Ammon's horn (tissue), 1 donor: Measurements from ENCODE around the gene SHPK.

Experiments
- DNase-seq: peaks from one replicate; pipeline ENCODE4 v3.0.0-alpha.2; 2016; ENCODE audit warnings: low spot score

The SHPK gene

DNA sequence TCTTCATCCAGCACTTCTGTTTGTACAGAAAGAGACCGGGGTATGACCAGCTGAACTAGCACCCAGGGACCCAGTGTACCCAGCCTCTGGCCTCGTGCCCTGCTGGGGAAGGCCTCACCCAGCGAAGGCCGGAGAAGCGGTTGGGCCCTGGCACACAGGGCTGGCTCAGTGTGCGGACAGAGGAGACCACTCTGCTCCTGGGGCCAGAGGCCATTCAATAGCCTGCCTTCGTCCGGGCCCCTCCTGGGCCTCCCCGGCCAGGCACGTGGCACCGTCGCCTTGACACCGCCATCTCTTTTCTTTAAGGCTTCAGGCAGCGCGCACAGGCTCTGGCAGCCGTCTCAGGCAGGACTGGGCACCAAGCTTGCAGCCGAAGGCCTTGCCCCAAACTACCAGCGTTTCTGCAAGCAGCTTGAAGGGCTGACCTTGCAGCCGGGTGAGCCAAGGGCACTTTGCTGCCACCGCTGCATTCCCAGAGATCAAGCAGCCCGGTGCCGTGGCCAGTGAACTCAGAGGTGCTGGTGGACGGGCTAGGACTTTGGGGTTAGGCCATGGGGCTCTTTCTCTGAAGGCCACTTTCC, 24.4 kb upstream of the SHPK start:
- peak; percentile 52 for DNase-seq

DNA sequence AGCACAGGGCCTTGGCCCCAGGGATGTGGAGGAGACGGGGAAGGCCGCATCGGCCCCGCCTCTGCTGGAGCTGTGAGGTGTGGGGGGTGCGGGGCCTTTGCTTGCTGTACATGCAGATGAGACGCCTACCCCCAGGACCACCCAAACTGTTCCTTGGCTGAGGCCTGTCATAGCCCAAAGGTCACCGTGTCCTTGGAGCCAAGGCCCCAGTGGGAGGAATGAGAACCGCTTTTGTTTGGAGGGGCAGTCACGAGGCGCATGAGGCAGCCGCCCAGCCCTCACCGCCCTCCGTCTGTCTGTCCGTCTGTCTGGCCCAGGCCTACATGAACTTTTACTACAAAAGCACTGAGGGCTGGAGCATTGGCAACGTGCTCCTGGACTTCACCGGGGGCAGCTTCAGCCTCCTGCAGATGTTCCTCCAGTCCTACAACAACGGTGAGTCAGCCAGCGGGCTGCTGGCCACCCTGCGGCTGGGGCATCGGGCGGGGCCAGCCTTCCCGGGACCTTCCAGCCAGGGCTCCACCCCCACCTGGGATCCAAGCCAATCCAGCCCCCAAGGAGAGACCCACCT, 23.6 kb upstream of the SHPK start:
- peak; percentile 57 for DNase-seq

DNA sequence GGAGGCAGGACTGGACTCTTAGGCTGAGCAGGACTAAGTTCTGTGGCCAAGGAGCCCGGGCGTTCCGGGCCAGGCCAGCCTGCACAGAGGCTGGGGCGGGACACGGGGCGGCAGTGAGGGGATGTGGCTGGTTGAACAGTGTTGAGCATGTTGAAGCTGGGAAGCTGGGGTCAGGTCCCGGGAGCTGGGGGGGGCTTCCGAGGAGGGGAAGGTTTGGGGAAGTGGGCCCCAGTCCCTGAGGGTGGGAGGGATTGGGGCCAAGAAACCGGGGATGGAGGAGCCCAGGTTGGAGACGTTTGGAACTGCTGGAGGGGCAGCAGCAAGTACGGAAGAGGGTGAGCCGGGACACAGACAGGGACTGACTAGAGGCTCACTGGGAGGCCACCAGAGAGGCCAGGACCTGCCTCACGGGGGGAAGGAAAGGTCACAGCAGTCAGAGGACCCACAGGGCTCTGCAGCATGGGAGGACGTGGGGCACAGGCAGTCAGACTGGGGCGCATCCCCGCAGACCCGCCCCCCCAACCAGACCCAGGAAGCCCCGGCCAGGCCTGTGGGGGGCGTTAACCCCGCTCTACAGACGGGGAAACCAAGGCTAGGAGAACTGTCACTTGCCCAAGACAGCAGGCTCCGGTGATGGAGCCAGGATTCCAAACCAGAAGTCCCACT, 22.9 kb upstream of the SHPK start:
- no peak for DNase-seq

DNA sequence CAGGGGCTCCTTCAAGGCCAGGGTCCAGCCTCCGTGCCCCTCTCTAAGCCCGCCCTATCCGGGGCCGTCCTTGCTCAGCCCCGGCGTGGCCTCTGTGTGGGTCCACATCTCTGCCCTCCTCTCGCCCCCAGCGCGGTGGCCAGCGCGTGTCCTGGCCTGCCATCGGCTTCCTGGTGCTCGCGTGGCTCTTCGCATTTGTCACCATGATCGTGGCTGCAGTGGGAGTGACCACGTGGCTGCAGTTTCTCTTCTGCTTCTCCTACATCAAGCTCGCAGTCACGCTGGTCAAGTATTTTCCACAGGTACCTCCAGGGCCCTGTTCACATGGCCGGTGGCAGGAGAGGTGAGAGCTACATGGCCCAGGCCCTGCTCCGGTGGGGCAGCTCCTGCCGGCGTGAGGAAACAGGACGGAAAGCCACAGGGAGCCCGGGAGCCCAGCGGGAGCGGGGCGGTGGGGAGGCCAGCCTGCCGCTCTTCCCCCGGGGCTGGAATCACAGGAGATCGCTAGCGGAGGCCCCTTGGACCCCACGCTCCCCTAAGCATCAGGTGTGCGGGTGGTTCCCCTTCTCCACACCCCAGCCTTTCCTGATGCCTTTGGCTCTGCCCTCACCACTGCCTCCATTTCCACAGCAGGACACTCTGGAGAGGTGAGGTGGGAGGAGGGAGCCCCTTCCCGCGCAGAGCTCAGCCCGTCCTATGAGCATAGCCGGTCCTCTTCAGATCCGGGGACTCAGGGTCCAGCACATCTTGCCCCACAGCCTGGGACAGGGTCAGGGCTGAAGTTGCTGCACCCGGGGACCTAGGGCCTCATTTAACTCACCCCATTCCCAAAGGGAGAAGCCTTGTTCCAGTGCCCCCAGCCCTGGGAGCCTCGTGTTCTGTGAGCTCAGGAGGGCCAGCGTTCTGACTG, 22.1 kb upstream of the SHPK start:
- peak; percentile 61 for DNase-seq

DNA sequence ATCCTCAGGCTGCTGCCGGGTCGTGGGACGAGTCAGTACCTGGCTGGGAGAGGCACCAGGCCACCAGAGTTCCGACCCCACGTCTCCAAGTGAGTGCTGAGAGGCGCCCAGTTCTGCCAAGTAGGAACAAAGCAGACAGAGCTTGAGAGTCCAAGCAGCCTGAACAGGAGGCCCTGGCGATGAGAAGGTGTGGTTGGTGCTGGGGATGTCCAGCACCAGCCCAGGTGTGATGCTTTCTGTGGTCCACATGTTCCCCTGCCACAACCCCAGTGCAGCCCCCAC, 21.5 kb upstream of the SHPK start:
- no peak for DNase-seq

DNA sequence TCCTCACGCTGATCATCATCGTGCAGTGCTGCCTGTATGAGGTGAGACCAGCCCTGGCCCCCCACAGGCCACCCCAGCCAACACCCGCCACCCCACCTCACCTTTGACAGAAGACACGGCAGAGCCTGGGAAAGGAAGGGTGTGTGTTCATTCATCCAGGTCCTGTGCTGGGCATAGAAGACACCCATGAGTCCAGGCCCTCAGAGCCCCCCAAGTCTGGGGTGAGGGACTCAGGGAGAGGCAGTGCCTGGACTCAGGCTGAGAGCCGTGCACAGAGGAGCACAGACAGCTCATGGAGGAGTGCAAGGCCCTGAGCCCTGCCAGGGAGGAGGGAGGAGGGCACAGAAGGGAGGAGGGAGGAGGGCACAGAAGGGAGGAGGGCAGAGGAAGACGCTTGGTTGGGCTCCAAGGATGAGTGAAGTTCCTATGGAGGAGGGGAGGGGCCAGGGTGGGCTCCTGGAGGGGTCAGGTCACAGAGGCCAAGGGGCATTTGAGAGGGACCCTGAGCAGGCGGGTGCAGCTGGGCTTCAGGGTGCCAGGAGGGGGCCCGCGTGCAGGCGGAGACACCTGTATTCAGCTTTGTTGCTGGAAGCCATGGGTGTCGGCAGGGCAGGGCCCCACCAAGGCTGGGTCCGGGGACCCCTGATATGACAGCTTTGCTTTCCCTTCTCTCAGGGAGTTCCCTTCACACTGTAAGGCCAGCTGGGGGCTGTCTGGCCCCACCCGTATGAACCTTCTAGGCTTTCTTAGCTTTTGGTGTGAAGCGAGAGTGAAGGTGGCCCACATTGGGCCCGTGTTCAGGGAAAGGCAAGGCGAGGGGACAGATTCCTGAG, 20.9 kb upstream of the SHPK start:
- no peak for DNase-seq

DNA sequence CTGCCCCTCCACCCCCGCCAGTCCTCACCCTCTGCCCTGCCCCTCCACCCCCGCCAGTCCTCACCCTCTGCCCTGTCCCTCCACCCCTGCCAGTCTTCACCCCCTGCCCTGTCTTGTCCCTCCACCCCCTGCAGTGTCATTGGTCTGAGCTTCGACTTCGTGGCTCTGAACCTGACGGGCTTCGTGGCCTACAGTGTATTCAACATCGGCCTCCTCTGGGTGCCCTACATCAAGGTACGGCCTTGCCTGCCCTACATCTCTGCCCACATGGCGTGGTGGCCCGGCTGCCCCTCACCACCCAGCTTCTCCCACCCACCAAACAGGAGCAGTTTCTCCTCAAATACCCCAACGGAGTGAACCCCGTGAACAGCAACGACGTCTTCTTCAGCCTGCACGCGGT, 20.3 kb upstream of the SHPK start:
- no peak for DNase-seq

DNA sequence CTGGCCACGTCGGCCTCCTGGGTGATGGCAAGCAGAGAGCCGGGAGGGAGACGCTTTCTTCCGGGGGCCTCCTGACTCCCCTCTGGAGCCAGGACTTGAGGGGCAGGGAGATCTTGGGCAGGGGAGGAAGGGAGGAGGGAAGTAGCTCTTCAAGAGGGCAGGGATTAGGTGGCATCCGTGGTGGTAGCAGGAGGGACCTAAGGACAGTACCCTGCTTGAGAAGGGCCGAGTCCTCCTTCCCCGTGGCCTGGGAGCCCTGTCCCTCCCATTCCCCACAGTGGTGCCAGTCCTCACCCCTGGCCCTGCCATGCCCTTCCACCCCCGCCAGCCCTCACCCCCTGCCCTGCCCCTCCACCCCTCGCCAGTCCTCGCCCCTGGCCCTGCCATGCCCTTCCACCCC, 19.7 kb upstream of the SHPK start:
- no peak for DNase-seq

DNA sequence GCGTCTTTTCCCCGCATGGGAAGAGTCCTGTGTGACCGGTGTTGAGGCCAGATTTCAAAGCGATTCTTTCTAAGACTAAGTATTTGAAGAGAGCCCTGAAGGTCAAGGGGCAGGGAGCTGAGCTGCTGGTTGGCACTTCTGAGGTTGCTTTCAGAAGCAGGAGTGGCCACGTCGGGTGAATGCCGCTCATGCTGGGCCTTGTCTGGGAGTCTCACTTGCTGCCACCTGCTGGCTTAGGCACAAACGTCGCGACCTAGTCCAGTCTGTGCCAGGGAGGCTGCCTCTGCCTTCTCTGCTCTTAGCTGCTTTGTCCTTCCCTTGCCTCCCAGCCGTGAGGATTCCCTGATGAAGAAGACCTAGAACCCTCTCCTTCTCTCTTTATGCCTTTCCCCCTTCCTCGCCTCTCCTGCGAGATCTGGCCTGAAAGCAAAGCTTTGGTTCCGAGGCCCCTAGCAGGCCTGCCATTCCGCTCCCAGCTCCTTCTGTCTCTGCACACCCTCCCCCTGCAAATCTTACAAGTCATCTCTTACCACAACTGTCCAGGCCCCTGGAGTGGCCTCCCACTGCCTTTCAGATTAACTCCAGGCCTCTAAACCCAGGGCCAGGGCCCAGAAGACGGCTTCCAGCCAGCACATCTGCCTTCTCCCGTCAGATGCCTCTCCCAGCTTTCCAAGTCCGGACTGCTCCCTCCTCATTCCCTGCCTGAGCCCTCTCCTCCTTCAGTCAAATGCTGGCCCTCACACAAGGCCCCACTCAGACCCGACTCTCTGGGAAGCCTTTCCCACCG, 11.9 kb upstream of the SHPK start:
- DNase-seq = peak; percentile 88

DNA sequence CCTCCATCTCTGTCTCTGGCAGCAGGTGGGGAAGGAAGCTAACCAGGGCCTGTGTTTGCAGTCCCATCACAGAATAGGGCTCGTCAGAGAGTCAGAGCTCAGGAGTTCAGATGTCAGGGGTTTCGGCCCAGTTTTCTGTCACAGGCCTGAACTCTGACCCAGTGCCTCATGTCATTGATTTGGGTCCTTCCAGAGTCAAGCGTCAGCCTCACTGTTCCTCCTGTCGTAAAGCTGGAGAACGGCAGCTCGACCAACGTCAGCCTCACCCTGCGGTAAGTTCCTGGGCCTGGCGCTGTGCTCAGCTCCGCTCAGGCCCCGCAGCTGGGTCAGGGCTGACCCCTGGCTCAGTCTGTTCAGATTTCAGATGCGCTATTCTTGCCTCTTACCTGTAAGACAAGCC, 11.2 kb upstream of the SHPK start:
- DNase-seq = no peak

DNA sequence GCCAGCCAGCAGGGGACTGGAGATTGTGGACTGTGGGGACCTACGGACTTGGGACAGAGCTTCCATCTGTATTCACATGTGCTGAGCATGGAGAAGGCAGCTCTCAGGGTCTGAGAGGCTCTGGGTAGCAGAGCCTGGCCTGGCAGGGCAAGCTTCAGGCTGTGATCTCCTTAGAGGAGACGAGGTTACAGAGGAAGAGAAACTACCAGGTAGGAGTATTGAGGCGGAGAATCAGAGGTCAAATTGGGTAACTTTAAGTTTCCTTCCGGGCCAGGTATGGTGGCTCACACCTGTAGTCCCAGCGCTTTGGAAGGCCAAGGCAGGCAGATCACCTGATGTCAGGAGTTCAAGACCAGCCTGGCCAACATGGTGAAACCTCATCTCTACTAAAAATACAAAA, 9.3 kb upstream of the SHPK start:
- no peak for DNase-seq

DNA sequence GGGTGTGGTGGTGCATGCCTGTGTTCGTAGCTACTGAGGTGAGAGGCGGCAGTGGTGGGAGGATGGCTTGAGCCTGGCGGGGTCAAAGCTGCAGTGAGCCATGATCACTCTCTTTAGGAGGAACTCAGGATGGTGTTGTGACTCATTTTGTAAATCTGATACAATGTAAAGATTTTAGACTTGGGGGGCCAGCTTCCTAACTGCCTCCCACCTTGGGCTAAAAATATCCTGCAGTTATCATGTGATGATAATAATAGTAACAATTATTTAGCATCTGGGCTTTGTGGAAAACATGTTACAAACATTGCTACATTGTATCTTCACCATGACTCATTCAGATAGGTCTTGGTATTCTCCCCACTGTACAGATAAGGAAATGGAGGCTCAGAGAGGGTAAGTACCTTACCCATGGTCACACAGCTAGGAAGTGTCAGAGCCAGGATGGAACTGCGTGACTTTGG, 7.9 kb upstream of the SHPK start:
- DNase-seq = no peak

DNA sequence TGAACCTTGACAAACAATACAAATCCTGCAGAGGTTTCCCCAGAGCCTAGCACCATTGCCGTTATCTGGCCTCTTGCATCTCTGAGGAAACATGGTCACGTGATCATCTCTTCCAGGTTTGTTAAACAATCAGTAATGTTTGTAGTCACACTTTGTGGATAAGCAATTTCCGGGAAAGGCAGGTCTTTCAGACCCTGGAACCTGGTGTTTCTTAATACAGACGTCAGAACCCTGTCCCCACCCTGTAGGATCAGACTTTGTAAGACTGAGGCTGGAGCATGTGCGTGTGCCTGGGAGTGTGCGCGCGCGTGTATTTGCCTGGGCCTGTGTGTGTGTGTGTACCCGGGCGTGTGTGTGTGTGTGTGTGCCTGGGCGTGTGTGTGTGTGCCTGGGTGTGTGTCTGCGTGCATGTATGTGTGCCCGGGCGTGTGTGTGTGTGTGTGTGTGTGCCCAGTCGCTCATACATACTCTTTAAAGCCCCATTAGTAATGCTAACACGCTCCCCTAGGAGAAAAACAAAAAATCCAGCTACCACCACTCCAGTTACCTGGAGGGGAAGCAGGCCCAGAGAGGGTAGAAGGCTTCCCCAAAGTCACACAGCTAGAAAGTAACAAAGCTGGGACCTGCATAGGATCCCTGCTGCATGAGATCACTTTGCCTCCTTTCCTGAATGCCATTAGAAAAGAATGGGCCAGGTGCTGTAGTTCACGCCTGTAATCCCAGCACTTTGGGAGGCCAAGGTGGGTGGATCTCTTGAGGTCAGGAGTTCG, 5.9 kb upstream of the SHPK start:
- no peak for DNase-seq

DNA sequence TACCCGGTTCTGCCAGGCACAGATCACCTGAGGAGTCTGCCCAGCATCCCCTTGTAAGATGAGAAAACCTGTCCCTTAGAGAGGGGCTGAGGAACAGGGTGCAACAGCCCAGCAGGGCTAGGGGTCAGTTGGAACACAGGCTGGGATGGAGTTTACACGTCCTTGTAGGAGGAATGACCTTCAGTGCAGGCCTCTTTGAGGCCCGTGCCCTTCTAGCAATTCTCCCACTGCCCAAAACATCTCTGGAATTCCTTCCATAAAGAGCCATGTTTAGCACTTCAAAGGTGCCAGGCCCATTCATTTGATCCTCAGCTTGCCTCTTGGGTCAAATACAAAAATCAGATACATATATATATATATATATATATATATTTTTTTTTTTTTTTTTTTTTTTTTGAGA, 5.0 kb upstream of the SHPK start:
- DNase-seq = no peak

DNA sequence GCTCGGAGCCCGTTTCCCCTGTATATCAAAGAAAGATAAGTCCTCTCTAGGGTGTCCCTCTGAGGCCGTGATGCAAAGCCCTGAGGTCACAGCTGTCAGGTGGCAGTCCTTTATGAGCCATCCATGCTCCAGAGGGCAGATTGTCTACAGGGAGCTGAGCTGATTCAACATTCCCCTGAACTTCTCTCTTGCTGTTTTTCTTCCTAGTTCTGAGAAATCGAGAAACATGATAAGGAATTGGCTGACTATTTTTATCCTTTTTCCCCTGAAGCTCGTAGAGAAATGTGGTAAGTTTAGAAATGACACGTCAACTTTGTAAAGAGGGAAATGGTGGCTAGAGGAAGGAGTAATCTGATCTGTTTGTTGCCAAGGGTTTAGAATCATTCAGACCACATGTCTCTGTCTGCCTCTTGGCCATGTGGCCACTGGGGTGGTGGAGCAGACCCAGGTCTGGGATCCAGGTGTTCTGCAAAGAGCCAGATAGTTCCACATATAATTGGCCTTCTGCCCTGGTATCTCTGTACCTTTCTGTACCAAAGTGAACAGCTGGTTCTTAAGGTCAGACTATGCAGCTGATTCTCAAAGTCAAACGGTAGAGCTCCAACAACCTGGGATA, 4.0 kb upstream of the SHPK start:
- no peak for DNase-seq

DNA sequence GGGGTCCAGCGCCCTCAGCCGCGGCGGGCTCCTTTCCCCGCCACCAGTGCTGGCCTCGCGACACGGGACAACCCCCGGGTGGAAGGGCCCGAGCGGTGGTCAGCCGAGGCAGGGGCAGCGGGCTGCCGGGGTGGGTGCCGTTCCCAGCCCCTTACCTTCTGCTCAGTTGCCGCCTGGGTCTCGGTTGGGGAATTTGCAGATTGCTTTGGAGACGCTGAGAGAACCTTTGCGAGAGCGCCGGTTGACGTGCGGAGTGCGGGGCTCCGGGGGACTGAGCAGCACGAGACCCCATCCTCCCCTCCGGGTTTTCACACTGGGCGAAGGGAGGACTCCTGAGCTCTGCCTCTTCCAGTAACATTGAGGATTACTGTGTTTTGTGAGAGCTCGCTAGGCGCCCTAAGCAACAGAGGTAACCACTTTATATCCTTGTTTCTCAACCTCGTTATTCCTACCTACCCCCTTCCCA, 891 bp upstream of the SHPK start:
- DNase-seq = no peak

DNA sequence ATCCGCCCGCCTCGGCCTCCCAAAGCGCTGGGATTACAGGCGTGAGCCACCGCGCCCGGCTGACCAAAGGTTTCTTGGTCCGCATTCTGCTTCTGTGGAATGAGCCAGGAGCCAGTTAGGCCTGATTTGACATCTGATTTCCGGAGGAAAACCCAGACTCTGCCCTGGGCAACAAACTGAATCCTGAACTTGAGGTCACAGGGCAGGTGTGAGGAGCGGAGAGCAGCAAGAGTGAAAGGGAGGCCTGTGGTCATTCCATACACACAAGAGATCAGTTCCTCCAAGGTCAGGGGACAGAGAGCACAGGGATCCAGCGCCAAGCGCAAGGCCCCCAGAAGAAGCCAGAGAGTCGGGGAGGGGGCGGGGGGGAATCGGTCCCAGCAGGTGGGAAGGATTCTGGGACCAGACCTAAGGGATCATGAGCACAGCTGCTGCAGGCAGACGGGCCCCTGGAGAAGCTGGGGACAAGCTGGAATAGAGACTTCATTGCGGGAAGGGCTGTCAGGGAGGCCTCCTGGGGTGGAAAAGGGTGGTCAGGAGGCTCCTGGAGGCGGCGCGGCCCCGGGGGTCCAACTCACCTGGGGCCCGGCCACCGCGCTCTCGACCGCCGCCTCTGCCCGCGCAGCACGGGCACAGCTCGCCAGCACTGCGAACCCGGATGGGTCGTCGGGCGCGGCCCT, 436 bp downstream of the SHPK start:
- DNase-seq = no peak

DNA sequence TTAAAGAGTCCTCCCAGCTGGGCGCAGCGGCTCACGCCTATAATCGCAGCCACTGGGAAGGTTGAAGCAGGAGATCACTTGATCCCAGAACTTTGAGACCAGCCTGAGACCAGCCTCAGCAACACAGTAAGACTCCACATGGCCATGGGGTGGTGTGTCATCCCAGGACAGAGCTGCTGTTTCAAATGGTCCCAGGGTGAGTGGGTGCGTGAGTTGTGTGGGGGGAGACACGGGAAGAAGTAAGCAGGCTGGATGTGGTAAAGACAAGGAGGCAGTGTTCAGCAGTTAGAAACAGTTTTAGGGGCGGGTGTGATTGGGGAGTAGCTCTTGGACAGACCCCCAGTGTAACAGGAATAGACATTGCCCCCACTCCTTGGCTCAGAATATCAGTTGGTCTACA, 3.8 kb downstream of the SHPK start:
- no peak for DNase-seq

DNA sequence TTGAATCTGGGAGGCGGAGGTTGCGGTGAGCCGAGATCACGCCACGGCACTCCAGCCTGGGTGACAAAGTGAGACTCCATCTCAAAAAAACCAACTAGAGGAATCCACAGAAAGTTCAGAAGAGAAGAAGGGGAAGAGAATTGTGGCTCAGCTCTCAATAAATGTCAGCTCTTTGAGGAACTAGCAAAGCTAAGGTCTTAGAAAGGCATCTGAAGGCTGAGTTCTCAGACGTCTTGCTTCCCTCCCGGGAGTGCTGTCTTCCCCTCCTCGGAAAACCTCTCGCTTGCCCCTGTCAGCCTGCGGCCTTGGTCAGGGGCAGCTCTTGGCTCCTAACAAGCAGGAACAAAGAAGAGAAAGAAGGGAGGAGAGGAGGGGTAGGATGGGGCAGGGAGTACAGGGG, 5.3 kb downstream of the SHPK start:
- peak; percentile 36 for DNase-seq
